ENCODE results near the gene WNK3. TPM values are rescaled to one million over a fixed set of nuclear protein-coding genes. Genes with fewer than 3 reads are reported as not detected.

Gene WNK3
- total and polyA plus RNA-seq, 4 donors, result 1.7 to 11.9 (median 7.5) TPM

DNA sequence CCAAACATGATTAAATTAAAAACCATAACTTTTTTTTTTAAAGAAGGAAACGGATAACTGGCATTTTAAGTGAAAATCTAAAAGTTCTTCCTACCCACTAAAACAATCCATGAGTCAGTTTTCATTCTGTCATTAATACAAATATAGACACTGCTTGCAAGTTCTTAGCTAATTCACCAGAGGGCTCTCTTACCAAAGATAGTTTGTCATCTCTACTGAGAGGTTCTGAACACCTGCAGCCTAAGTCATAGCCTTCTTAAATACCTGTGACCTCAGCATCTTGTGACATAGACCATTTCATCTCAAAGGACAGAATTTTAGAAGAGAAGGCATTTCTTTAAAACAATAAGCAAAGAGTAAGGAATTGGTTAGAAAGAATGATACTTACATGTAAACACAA, 109.5 kb downstream of the WNK3 start:
- Histone ChIP-seq H3K4me1 (ENCODE audit: control insufficient read depth in 4 of 4, insufficient read depth in 4 of 4, low read length in 3 of 4) (no peaks in the 10 kb centered on the region), H3K27ac (ENCODE audit: low read depth in 1 of 2, low read length in 2 of 2) (no peak overlapping the region), H3K4me3 (ENCODE audit: low read depth in 1 of 3, low read length in 3 of 3) (no peak overlapping the region), H3K36me3 (ENCODE audit: control insufficient read depth in 4 of 4, insufficient read depth in 3 of 4, low read depth in 1 of 4, low read length in 3 of 4) (peaks cover 0 to 9% (median under 1%) of the 10 kb centered on the region in 4 donors), H3K27me3 (ENCODE audit: control insufficient read depth in 4 of 4, insufficient read depth in 4 of 4, low read length in 3 of 4) (no peaks in the 10 kb centered on the region), H3K9ac (ENCODE audit: low read depth in 1 of 2, low read length in 2 of 2) (no peak overlapping the region), H3K9me3 (ENCODE audit: control insufficient read depth in 4 of 4, low read length in 3 of 4) (no peaks in the 10 kb centered on the region)
- TF ChIP-seq HNF4A (conservative IDR thresholded peaks at IDR 0.05), result no peak
- TF ChIP-seq, protein P1, sequence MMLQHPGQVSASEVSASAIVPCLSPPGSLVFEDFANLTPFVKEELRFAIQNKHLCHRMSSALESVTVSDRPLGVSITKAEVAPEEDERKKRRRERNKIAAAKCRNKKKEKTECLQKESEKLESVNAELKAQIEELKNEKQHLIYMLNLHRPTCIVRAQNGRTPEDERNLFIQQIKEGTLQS (IDR thresholded peaks at IDR 0.05), result no peak
- TF ChIP-seq, protein P2, sequence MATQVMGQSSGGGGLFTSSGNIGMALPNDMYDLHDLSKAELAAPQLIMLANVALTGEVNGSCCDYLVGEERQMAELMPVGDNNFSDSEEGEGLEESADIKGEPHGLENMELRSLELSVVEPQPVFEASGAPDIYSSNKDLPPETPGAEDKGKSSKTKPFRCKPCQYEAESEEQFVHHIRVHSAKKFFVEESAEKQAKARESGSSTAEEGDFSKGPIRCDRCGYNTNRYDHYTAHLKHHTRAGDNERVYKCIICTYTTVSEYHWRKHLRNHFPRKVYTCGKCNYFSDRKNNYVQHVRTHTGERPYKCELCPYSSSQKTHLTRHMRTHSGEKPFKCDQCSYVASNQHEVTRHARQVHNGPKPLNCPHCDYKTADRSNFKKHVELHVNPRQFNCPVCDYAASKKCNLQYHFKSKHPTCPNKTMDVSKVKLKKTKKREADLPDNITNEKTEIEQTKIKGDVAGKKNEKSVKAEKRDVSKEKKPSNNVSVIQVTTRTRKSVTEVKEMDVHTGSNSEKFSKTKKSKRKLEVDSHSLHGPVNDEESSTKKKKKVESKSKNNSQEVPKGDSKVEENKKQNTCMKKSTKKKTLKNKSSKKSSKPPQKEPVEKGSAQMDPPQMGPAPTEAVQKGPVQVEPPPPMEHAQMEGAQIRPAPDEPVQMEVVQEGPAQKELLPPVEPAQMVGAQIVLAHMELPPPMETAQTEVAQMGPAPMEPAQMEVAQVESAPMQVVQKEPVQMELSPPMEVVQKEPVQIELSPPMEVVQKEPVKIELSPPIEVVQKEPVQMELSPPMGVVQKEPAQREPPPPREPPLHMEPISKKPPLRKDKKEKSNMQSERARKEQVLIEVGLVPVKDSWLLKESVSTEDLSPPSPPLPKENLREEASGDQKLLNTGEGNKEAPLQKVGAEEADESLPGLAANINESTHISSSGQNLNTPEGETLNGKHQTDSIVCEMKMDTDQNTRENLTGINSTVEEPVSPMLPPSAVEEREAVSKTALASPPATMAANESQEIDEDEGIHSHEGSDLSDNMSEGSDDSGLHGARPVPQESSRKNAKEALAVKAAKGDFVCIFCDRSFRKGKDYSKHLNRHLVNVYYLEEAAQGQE (IDR thresholded peaks at IDR 0.05), result no peak
- TF ChIP-seq GABPA (IDR thresholded peaks at IDR 0.05 in 1 of 2, conservative IDR thresholded peaks at IDR 0.05 in 1 of 2), result no peak
- no peak for TF ChIP-seq SP1 (IDR thresholded peaks at IDR 0.05)
- no peak for TF ChIP-seq EGR1 (IDR thresholded peaks at IDR 0.05; ENCODE audit: low read depth in 2 of 2)
- TF ChIP-seq, protein P3, sequence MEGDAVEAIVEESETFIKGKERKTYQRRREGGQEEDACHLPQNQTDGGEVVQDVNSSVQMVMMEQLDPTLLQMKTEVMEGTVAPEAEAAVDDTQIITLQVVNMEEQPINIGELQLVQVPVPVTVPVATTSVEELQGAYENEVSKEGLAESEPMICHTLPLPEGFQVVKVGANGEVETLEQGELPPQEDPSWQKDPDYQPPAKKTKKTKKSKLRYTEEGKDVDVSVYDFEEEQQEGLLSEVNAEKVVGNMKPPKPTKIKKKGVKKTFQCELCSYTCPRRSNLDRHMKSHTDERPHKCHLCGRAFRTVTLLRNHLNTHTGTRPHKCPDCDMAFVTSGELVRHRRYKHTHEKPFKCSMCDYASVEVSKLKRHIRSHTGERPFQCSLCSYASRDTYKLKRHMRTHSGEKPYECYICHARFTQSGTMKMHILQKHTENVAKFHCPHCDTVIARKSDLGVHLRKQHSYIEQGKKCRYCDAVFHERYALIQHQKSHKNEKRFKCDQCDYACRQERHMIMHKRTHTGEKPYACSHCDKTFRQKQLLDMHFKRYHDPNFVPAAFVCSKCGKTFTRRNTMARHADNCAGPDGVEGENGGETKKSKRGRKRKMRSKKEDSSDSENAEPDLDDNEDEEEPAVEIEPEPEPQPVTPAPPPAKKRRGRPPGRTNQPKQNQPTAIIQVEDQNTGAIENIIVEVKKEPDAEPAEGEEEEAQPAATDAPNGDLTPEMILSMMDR (IDR thresholded peaks at IDR 0.05; ENCODE audit: low read depth, low read length, missing input control), result peak; percentile 34
- no peak for TF ChIP-seq FOXA2 (IDR thresholded peaks at IDR 0.05)
- no peak for TF ChIP-seq FOXA1 (IDR thresholded peaks at IDR 0.05)
- TF ChIP-seq YY1 (IDR thresholded peaks at IDR 0.05), result no peak
- peak; percentile 66 to 77 for TF ChIP-seq RAD21 (IDR thresholded peaks at IDR 0.05)
- no peak for TF ChIP-seq TAF1 (conservative IDR thresholded peaks at IDR 0.05)
- DNase-seq (ENCODE audit: low spot score), result no peak
- 83% methylated on average over 1 of the region's 1 CpG for WGBS

GRCh38 chrX:54246866-54247265, 111.0 kb downstream of the WNK3 start:
- Histone ChIP-seq H3K27ac (ENCODE audit: low read depth in 1 of 2, low read length in 2 of 2) (no peak overlapping the region), H3K36me3 (ENCODE audit: control insufficient read depth in 4 of 4, insufficient read depth in 3 of 4, low read depth in 1 of 4, low read length in 3 of 4) (peaks cover 0 to 9% (median under 1%) of the 10 kb centered on the region in 4 donors), H3K27me3 (ENCODE audit: control insufficient read depth in 4 of 4, insufficient read depth in 4 of 4, low read length in 3 of 4) (no peaks in the 10 kb centered on the region), H3K4me1 (ENCODE audit: control insufficient read depth in 4 of 4, insufficient read depth in 4 of 4, low read length in 3 of 4) (no peaks in the 10 kb centered on the region), H3K9ac (ENCODE audit: low read depth in 1 of 2, low read length in 2 of 2) (no peak overlapping the region), H3K4me3 (ENCODE audit: low read depth in 1 of 3, low read length in 3 of 3) (no peak overlapping the region), H3K9me3 (ENCODE audit: control insufficient read depth in 4 of 4, low read length in 3 of 4) (no peaks in the 10 kb centered on the region)
- no peak for TF ChIP-seq RXRA (IDR thresholded peaks at IDR 0.05)
- TF ChIP-seq FOXA1 (IDR thresholded peaks at IDR 0.05), result no peak
- no peak for DNase-seq (ENCODE audit: low spot score)

GRCh38 chrX:54238588-54238987, 119.3 kb downstream of the WNK3 start:
- H3K9me3 ChIP-seq (ENCODE audit: control insufficient read depth in 4 of 4, low read length in 3 of 4), result no peaks in the 10 kb centered on the region
- H3K4me1 ChIP-seq (ENCODE audit: control insufficient read depth in 4 of 4, insufficient read depth in 4 of 4, low read length in 3 of 4), result no peaks in the 10 kb centered on the region
- 98% methylated on average over 4 of the region's 4 CpGs for WGBS
- TF ChIP-seq YY1 (IDR thresholded peaks at IDR 0.05) (no peak), TAF1 (conservative IDR thresholded peaks at IDR 0.05) (no peak), RAD21 (IDR thresholded peaks at IDR 0.05) (no peak)
- TF ChIP-seq, protein P1 (IDR thresholded peaks at IDR 0.05), result no peak
- no peak overlapping the region for H3K9ac ChIP-seq (ENCODE audit: low read depth in 1 of 2, low read length in 2 of 2)
- H3K4me3 ChIP-seq (ENCODE audit: low read depth in 1 of 3, low read length in 3 of 3), result no peak overlapping the region
- no peak for DNase-seq (ENCODE audit: low spot score)
- peaks cover 0 to 9% (median 2%) of the 10 kb centered on the region in 4 donors for H3K36me3 ChIP-seq (ENCODE audit: control insufficient read depth in 4 of 4, insufficient read depth in 3 of 4, low read depth in 1 of 4, low read length in 3 of 4)
- no peak overlapping the region for H3K27ac ChIP-seq (ENCODE audit: low read depth in 1 of 2, low read length in 2 of 2)
- peaks cover 0 to 3% (median 0%) of the 10 kb centered on the region in 4 donors for H3K27me3 ChIP-seq (ENCODE audit: control insufficient read depth in 4 of 4, insufficient read depth in 4 of 4, low read length in 3 of 4)
